NB4 (cell line): Measurements from ENCODE around the gene TRIM36.

Experiments used
- DNase-seq: peaks from one replicate; pipeline ENCODE4 v3.0.0; 2010; ENCODE audit warnings: low read depth
- H3K4me3 ChIP-seq: one replicate; pipeline ENCODE4 v1.5.1; 2011; ENCODE audit warnings: mild to moderate bottlenecking, low read depth, low read length, moderate library complexity
- MAX ChIP-seq: IDR thresholded peaks from 2 replicates; pipeline ENCODE4 v1.6.1; 2011; ENCODE audit warnings: low read depth, low read length
- MYC ChIP-seq: IDR thresholded peaks from 2 replicates; pipeline ENCODE4 v1.6.1; 2011; ENCODE audit warnings: low read depth, low read length
- POLR2A ChIP-seq: IDR thresholded peaks from 2 replicates; pipeline ENCODE4 v1.6.1; 2011; ENCODE audit warnings: mild to moderate bottlenecking; ENCODE audit not compliant: insufficient read length; ENCODE audit errors: extremely low read depth
- TF ChIP-seq, protein P1 (sequence below): IDR thresholded peaks from one replicate; pipeline ENCODE4 v1.5.1; 2012; ENCODE audit warnings: low read depth, low read length

TRIM36 gene

DNA sequence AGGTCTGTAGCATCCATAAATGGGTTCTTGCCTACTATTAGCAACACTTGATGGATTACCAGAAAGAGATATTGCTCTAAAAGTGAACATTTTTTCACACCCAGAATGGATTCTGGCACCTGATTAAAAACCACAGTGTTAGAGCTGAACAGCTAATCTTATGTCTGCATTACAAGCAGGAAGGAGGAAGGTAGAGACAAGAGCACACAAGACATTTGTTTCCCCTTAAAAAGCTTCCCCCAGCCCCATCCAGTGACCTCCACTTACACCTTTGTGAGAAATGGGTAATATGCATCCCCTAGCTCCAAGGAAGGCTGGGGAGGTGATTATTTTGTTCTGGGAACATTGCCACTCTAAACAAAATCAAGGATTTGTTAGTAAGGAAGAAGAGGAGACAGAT is 12.0 kb upstream of the TRIM36 start:
- TF ChIP-seq MYC, result no peak
- TF ChIP-seq MAX, result no peak
- TF ChIP-seq, protein P1, sequence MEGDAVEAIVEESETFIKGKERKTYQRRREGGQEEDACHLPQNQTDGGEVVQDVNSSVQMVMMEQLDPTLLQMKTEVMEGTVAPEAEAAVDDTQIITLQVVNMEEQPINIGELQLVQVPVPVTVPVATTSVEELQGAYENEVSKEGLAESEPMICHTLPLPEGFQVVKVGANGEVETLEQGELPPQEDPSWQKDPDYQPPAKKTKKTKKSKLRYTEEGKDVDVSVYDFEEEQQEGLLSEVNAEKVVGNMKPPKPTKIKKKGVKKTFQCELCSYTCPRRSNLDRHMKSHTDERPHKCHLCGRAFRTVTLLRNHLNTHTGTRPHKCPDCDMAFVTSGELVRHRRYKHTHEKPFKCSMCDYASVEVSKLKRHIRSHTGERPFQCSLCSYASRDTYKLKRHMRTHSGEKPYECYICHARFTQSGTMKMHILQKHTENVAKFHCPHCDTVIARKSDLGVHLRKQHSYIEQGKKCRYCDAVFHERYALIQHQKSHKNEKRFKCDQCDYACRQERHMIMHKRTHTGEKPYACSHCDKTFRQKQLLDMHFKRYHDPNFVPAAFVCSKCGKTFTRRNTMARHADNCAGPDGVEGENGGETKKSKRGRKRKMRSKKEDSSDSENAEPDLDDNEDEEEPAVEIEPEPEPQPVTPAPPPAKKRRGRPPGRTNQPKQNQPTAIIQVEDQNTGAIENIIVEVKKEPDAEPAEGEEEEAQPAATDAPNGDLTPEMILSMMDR, result no peak
- TF ChIP-seq POLR2A, result no peak
- peak; percentile 22 for DNase-seq
- no peak overlapping the region for H3K4me3 ChIP-seq

- DNase-seq, result peak; percentile 79
- peak overlapping the region; percentile 59 for H3K4me3 ChIP-seq
- TF ChIP-seq MYC (0 out of 2 replicates have a peak, but pooled peaks have one; percentile 27), POLR2A (no peak), MAX (0 out of 2 replicates have a peak, but pooled peaks have one; percentile 18)
- TF ChIP-seq, protein P1, result no peak
These were observed 10.5 kb upstream of the TRIM36 start for GRCh38 chr5:115180165-115180709.

- H3K4me3 ChIP-seq, result peak overlapping the region; percentile 59
- TF ChIP-seq POLR2A (no peak), MYC (no peak), MAX (no peak)
- TF ChIP-seq, protein P1, result no peak
- no peak for DNase-seq
These were observed 9.9 kb upstream of the TRIM36 start for GRCh38 chr5:115179394-115180164.

DNA sequence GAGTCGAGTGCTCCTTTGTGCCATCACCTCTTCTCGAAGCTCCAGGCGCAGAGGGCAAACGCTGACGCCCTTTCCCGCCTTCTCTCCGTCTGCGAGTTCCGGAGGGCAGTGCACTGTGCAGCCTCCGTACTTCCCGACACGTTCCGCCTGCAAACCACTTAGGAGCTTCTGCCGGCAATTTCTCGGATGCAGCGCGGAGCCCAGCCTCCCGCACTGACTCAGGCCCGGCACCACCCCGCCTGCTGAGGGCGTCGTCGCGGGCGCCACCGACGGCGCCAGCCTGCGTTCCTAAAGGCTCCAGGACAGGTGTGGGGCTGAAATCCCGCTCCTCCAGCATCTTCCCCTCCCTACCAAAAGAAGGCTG is 9.3 kb upstream of the TRIM36 start:
- DNase-seq, result no peak
- TF ChIP-seq, protein P1, result no peak
- TF ChIP-seq MYC, result no peak
- TF ChIP-seq POLR2A, result no peak
- TF ChIP-seq MAX, result no peak
- H3K4me3 ChIP-seq, result no peak overlapping the region

DNA sequence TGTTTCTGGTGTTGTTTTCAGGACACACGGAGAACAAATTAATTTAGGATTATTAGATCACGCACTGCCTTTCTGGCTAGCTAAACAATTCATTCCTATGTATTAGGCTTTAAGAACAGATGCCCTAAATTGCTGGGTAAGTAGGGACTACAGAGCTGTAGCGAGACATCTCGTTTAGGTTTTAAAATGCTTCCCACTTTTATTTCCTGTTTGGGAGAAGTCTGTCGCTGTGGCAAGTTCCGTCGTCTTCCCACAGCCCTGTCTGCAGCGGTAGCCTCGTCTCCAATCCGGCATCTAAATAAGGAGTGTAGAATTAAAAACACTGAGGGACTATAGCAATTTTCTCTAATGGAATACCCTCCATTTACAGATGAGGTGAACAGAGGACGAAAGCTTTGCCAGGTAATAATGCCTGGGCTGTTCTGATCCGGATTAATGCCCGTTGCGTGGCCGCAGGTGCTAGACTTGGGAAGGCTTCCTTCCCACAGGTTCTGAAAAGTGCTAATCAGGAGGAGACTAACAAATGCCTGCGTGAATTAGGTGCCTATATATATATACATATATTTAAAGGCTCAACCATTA is 1.3 kb upstream of the TRIM36 start:
- peak; percentile 52 for DNase-seq
- TF ChIP-seq MAX (no peak), POLR2A (no peak), MYC (no peak)
- TF ChIP-seq, protein P1, result no peak
- H3K4me3 ChIP-seq, result peak overlapping the region; percentile 77
